Activated CD8-positive, alpha-beta memory T cell treated with anti-CD3 and anti-CD28 coated beads, Interleukin-2, amount 50 U/mL, for 1 hour (primary cell): Measurements from ENCODE around the gene TNNC1.

Experiments used
- DNase-seq: peaks from one replicate; pipeline ENCODE4 v3.0.0-alpha.2; 2020; ENCODE audit errors: extremely low read depth

TNNC1 gene

GRCh38 chr3:52443791-52444687 is 9.8 kb downstream of the TNNC1 start:
- DNase-seq = no peak

- DNase-seq = no peak
Measured at GRCh38 chr3:52443268-52443610, 10.6 kb downstream of the TNNC1 start.

GRCh38 chr3:52442409-52443267 is 11.2 kb downstream of the TNNC1 start:
- no peak for DNase-seq

GRCh38 chr3:52441772-52442332 is 12.0 kb downstream of the TNNC1 start:
- no peak for DNase-seq

- no peak for DNase-seq
Measured at GRCh38 chr3:52441091-52441771, 12.6 kb downstream of the TNNC1 start.

- DNase-seq = no peak
Measured at GRCh38 chr3:52440671-52441070, 13.2 kb downstream of the TNNC1 start.

- no peak for DNase-seq
Measured at GRCh38 chr3:52440249-52440551, 13.6 kb downstream of the TNNC1 start.

GRCh38 chr3:52439426-52440248 is 14.2 kb downstream of the TNNC1 start:
- DNase-seq = no peak

- DNase-seq = no peak
Measured at GRCh38 chr3:52438579-52439425, 15.0 kb downstream of the TNNC1 start.

GRCh38 chr3:52438104-52438376 is 15.8 kb downstream of the TNNC1 start:
- no peak for DNase-seq

GRCh38 chr3:52437326-52438103 is 16.3 kb downstream of the TNNC1 start:
- DNase-seq = no peak

- DNase-seq = no peak
Measured at GRCh38 chr3:52436500-52437149, 17.2 kb downstream of the TNNC1 start.

GRCh38 chr3:52435246-52436101 is 18.4 kb downstream of the TNNC1 start:
- no peak for DNase-seq

GRCh38 chr3:52434491-52435115 is 19.2 kb downstream of the TNNC1 start:
- no peak for DNase-seq

- no peak for DNase-seq
Measured at GRCh38 chr3:52433996-52434479, 19.8 kb downstream of the TNNC1 start.

GRCh38 chr3:52433328-52433995 is 20.4 kb downstream of the TNNC1 start:
- no peak for DNase-seq

- no peak for DNase-seq
Measured at GRCh38 chr3:52432691-52433141, 21.1 kb downstream of the TNNC1 start.
